Inferior parietal cortex (tissue), 1 donor: ENCODE data around the gene SLC35D3.
"Not testable (repeated sequence)": the region's sequence is repeated elsewhere in the genome, so short reads cannot be mapped to it uniquely, and the experiment has no call there.

Experiments
- DNase-seq: peaks from one replicate; pipeline ENCODE4 v3.0.0-alpha.2; 2016; ENCODE audit errors: extremely low spot score

Gene SLC35D3

DNA sequence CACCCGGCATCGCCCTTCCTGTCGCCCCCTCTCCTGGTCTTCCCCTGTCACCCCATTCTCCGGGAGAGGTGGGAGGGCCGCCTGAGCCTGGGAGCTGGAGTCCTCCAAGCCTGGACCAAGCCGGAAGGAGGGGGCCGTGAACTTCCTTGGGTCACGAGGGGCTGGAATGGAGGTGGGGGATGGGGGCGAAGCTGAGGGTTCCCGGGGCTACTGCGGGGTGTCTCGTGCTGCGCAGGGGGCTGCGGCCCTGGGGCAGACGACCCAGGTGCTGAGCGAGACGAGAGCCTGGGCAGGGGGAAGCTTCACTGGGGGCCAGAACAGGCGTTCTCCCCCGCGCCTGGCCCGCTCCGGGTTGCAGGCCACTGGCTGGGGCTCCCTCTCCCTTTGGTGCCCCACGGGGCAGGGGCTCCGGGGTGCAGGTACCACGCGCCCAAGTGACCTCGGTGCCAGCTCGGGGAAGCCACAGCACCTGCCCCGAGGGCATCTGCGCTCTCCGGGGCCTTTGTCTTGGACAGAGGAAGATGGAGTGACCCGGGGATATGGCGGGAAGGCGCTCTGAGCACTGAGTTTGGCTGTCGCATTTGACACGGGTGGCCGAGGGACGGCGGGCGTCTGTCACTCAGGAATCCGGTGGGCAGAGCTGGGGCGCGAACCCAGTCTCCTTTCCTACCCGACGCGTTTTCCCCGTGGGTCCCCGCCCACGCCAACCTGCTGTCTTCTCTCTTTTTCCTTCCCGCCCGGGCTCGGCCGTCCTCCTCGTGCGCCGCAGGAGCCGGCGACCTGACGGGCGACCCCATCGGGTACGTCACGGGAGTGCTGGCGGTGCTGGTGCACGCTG lies 1.2 kb downstream of the SLC35D3 start:
- no peak for DNase-seq

GRCh38 chr6:136923954-136924673 lies 2.0 kb downstream of the SLC35D3 start:
- no peak for DNase-seq

GRCh38 chr6:136926383-136926782 lies 4.3 kb downstream of the SLC35D3 start:
- no peak for DNase-seq

GRCh38 chr6:136927292-136927691 lies 5.2 kb downstream of the SLC35D3 start:
- DNase-seq = no peak

DNA sequence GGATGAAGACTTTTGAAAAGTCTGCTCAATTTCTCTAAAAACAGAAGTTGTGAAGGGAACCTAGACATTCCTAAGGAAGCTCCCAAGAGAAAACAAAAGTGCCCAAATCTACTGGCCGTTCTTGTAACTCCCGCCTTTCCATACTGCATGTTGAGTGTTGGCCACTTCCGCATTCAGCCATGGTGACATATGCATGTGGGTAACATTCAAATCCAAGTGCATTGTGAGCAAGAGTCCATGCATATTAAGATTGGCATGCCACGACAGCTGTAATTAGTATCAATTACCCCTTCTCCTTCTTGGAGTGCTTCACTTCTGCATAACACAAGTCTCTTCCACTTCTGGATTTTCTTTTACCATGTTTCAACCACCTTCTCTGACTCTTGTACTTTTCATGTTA lies 8.4 kb downstream of the SLC35D3 start:
- DNase-seq = no peak

- no peak for DNase-seq
Measured at GRCh38 chr6:136932599-136932998, 10.5 kb downstream of the SLC35D3 start.

DNA sequence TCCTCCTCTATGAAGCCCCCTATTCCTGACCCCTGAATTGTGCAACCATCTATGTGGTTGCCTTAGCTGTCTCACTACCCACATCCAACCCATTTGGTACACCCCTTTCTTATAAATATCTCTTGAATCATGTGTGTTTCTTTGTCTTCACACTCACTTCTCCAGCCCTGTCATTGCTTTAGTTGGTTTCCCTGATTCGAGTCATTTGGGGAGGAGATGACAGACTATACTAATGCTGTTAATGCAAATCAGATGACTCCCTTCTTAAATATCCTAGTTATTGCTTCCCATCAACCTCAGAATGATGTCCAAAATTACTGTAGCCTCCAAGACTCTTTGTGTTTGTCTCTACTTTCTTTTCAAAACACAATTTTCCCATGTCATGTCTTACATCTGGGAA lies 23.0 kb downstream of the SLC35D3 start:
- no peak for DNase-seq

DNA sequence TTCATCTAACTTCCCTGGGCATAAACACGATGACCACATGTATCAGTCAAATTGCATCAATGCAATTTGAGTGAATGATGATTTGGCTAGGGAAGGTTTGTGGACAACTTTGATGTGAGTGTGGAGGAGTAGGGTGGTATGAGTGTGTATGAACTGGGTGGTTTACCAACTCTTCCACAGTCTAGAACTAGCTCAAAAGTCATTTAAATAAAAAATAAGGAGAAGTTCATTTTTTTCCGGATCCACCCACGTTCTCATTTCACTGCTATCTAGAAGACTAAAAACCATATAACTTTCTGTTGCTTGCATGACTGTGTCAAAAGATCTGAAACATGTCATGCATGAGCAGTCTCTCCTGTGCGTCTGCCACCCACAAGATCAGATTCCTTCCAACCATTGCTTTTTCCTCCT lies 23.6 kb downstream of the SLC35D3 start:
- DNase-seq = no peak

- DNase-seq = no peak
Measured at GRCh38 chr6:136947037-136947436, 24.9 kb downstream of the SLC35D3 start.

DNA sequence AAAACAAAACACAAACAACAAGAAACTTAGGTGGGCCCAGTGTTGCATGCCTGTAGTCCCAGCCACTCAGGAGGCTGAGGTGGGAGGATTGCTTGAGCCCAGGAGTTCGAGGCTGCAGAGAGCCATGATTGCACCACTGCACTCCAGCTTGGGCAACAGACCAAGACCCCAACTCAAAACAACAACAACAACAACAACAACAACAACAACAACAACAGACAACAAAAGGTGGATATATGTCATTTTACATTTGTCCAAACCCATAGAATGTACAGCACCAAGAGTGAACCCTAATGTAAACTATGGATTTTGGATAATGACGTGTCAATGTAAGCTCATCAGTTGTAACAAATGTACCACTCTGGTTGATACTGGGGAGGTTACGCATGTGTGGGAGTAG lies 27.9 kb downstream of the SLC35D3 start:
- DNase-seq = not testable (repeated sequence)

GRCh38 chr6:136950436-136951126 lies 28.5 kb downstream of the SLC35D3 start:
- no peak for DNase-seq

- DNase-seq = no peak
Measured at GRCh38 chr6:136952714-136953260, 30.7 kb downstream of the SLC35D3 start.

DNA sequence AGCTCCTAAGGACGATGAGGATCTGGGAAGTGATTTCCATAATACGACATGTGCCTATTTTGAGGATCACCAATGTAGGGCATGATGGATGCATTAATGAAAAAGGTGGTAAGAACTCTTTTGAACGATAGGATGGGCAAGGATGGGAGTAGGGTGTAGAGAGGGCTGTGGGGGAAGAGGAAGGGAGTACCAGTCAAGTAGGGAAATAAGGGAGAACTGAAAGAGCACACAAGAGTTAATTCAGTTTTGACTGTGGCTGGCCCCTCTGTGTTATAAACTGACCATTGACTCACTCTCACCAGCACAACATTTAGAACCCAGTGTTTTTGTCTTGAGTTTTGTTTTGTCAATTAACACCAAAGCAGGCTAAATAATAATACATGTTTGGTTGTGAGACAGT lies 33.0 kb downstream of the SLC35D3 start:
- DNase-seq = no peak

DNA sequence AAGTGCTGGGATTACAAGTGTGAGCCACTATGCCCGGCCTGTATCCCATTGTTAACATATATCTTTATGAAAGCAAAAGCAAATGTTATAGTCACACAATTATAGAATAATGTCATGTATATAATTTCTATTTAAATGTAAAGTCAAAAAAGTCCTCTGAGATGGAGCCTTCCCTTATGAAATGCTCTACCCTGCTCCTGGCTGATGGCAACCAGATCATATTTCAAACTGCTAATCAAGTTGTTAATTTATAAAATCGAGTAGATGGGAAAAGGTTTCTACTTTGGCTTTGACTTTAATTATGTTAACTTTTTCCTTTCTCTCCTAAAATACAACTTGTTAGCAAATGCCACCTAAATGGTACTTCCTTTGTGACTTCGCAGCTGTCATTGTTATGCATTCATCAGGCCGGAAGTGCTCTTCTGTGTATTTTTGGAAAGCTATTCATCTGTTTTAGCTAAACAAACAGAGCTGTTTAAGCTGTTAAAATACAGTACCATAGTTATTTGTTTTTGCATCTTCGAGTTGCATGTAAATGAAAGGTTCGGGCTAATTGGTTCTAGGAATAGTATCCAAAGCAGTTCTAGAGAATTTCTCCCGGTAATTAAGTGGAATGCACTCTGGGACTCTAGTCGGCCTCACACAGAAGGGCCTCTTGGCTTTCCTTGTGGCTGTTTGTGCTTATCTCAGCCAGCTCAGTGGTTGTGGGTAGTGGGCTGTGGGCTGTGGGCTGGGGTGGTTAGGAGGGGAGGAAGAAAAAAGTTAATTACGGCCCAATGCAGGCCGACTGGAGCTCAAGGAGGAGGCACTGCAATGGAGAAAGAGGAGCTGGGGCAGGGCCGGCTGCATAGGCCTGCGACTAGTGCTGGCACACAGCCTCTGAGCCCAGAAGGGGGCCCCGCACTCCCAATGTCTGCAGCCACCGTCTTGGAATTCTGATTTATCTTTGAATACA lies 34.8 kb downstream of the SLC35D3 start:
- DNase-seq = no peak

DNA sequence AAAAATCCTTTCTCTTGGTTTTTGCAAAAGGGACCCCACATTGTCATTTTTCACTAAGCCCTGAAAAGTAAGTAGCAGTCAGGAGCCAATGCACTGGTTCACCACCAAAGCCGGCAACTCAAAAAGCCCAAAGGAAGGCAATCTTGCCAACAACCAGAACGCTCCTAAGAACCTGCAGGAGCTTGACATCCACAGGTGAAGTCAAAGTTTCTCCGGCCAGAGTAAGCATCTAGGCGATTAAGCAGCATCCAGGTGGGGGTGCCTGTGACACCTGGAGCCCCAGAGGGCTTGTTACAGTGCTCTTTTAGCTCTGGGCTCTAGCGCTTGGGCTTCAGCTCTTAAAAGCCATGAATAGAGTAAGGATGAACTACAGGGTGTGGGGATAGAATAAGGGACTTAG lies 36.1 kb downstream of the SLC35D3 start:
- no peak for DNase-seq

- DNase-seq = no peak
Measured at GRCh38 chr6:136959471-136959891, 37.4 kb downstream of the SLC35D3 start.

DNA sequence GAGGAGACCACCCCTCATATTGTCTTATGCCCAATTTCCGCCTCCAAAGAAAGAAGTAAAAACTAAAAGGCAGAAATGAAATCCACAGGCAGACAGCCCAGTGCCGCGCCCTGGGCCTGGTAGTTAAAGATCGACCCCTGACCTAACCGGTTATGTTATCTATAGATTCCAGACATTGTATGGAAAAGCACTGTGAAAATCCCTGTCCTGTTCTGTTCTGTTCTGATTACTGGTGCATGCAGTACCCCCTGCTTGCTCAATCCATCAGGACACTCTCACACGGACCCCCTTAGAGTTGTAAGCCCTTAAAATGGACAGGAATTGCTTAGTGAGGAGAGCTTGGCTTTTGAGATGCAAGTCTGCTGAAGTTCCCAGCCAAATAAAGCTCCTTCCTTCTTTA lies 37.8 kb downstream of the SLC35D3 start:
- DNase-seq = not testable (repeated sequence)

DNA sequence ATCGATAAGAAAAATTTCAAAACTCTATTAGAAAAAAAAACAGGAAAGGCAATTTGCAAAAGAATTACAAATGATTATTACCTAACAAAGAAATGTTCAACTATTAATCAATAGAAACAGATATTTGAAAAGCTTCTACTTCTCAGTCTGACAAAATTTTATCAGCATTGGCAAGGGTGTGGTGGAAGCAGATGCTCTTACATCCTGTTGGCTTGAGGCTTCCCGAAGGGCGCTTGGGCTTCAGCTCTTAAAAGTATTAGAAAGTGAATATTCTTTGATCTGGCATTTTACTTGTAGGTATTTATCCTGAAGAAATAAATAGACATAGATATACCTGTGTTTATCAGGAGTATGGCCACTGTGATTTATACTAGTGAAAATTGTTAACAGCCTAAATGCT lies 38.7 kb downstream of the SLC35D3 start:
- DNase-seq = no peak

DNA sequence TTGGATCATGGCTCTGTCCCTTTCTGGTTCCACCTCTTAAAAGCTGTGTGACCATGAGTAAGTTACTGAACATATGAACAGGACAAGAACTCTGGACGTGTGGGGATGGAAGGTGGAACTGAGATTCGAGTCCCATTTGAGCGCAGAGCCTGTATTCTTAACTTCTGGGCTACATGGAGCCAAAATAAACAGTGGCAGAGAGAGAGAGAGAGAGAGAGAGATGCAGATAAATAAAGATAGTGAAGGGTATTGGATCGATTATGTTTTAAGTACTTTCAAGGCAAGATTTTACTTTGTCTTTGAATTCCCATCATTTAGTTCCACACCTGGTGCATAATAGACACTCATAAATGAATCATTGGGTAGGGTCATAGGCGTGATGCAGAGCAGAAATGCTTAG lies 39.7 kb downstream of the SLC35D3 start:
- DNase-seq = no peak

DNA sequence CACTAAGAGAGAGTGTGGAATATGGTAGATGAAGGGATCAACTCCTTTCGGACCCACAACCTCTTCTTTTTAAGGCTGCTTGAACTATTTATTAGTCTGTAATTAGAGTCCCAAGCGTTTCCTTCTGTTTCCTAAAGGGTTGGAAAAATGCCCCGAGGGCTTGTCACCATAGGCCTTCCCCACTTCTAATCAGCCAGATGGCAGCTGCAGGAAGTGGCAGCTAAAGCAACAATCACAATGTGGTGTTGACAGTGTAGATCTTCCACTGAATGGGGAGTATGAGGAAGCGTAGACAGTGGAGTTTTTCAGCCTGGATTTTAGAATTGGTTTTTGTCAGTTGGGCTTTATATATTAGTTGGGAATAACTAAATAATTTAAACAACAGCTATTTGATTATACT lies 40.6 kb downstream of the SLC35D3 start:
- DNase-seq = no peak

GRCh38 chr6:136963259-136963658 lies 41.2 kb downstream of the SLC35D3 start:
- no peak for DNase-seq
